ENCODE results near the gene ADAMTSL4. TPM values are rescaled to one million over a fixed set of nuclear protein-coding genes. Genes with fewer than 3 reads are reported as not detected.

ADAMTSL4 gene
- total and polyA plus RNA-seq, 9 of the 15 experiments (the other 6 are each of a cell fraction or from before 2014, with no cell fraction given): 12.7 to 212 (median 35.6) TPM

GRCh38 chr1:150528196-150528595, 21.0 kb upstream of the ADAMTSL4 start (continued):
- TF ChIP-seq ZC3H11A (IDR thresholded peaks at IDR 0.05; ENCODE audit: low read depth, low read length) (no peak), ZNF282 (CRISPR knock-in tag; IDR thresholded peaks at IDR 0.05) (no peak), TRIM28 (IDR thresholded peaks at IDR 0.05) (no peak), PML (IDR thresholded peaks at IDR 0.05; ENCODE audit: low read length) (no peak), HMGN3 (IDR thresholded peaks at IDR 0.05; ENCODE audit: borderline replicate concordance, extremely low read depth, insufficient read length, low read depth, low read length) (no peak), CBFB (CRISPR knock-in tag; IDR thresholded peaks at IDR 0.05) (no peak), NONO (IDR thresholded peaks at IDR 0.05; ENCODE audit: low read depth in 2 of 2, low read length in 1 of 2) (no peak), DLX4 (CRISPR knock-in tag; IDR thresholded peaks at IDR 0.05) (no peak), CREB3L1 (IDR thresholded peaks at IDR 0.05; ENCODE audit: borderline replicate concordance, low read depth) (no peak), ZNF12 (CRISPR knock-in tag; IDR thresholded peaks at IDR 0.05) (no peak), ZBTB1 (CRISPR knock-in tag; IDR thresholded peaks at IDR 0.05; ENCODE audit: borderline replicate concordance, low read depth) (no peak), ZNF277 (CRISPR knock-in tag; IDR thresholded peaks at IDR 0.05; ENCODE audit: borderline replicate concordance) (no peak), ZNF174 (CRISPR knock-in tag; IDR thresholded peaks at IDR 0.05) (no peak), ZNF316 (IDR thresholded peaks at IDR 0.05) (no peak)

All from K562 (cell line).